Measurements from ENCODE around the gene SERPINA12.

DNA sequence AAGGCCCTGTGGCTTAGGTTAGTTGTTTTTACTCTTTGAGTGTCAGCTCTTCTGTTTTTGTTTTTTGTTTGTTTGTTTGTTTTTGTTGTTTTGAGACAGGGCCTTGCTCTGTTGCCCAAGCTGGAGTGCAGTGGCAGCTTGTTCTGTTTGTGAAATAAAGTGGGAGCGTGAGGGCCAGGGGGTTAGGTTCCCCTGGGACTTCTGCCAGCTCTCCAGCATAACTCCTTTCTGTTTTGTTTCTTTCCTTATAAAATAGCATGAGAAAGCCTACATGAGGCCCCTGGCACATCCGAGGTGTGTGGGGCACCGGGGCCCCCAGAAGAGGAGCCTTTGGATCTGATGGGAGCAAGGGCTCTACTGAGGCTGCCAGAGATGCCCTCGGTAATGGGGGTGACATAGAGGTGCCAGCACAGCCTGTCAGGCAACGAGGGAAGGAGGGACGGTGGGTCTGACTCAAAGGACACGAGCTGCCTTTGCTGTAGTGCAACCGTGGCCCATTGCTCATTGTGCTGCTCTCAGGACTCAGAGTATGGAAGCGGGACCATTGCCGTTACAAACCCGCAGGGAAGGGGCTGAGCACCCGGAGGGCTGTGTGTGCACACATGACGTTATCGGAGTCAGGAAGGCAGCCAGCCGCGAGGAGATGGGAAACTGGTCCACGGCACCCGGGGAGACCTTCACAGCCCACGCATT, 47.6 kb downstream of the SERPINA12 start:
- TF ChIP-seq, protein P1, sequence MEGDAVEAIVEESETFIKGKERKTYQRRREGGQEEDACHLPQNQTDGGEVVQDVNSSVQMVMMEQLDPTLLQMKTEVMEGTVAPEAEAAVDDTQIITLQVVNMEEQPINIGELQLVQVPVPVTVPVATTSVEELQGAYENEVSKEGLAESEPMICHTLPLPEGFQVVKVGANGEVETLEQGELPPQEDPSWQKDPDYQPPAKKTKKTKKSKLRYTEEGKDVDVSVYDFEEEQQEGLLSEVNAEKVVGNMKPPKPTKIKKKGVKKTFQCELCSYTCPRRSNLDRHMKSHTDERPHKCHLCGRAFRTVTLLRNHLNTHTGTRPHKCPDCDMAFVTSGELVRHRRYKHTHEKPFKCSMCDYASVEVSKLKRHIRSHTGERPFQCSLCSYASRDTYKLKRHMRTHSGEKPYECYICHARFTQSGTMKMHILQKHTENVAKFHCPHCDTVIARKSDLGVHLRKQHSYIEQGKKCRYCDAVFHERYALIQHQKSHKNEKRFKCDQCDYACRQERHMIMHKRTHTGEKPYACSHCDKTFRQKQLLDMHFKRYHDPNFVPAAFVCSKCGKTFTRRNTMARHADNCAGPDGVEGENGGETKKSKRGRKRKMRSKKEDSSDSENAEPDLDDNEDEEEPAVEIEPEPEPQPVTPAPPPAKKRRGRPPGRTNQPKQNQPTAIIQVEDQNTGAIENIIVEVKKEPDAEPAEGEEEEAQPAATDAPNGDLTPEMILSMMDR (IDR thresholded peaks at IDR 0.05), result no peak
- TF ChIP-seq POLR2AphosphoS5 (IDR thresholded peaks at IDR 0.05), result no peak
- TF ChIP-seq POLR2A (IDR thresholded peaks at IDR 0.05), result no peak

Data from transverse colon (tissue), 4 donors.